ENCODE results near the gene FAM171A1. TPM values are rescaled to one million over a fixed set of nuclear protein-coding genes. Genes with fewer than 3 reads are reported as not detected.

FAM171A1 gene
- total and polyA plus RNA-seq, 4 donors: 3.4 to 23.5 (median 9.7) TPM

DNA sequence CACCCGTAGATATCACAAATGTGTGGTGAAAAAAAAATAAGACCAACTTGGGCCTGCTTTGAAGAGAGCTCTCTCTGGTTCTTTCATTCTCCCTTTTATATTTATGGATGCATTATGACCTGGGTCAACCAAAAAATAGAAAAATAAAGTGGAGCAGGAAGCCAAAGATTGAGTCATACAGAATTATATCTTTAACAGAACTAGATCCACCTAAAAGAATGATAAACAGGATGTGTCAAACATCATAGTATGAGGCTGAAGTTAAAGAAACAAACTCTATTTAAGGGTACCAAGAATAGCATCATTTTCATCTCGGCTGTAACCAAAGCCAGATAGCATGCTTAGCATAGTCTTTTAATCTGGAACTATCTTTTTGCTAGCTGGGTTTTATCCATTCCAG is 173.8 kb downstream of the FAM171A1 start:
- Histone ChIP-seq H3K36me3 (ENCODE audit: control insufficient read depth in 4 of 4, insufficient read depth in 4 of 4, low read length in 4 of 4) (peaks cover 0 to 2% (median 0%) of the 10 kb centered on the region in 4 donors), H3K9ac (ENCODE audit: insufficient read depth in 1 of 2, low read length in 2 of 2) (no peak overlapping the region), H3K4me1 (ENCODE audit: control insufficient read depth in 5 of 5, insufficient read depth in 5 of 5, low read length in 5 of 5) (peaks cover 0 to 2% (median 0%) of the 10 kb centered on the region in 5 donors), H3K9me3 (ENCODE audit: control insufficient read depth in 4 of 4, insufficient read depth in 3 of 4, low read length in 3 of 4) (peaks cover 0 to 3% (median 0%) of the 10 kb centered on the region in 4 donors), H3K27ac (ENCODE audit: low read depth in 1 of 2, low read length in 1 of 2) (no peak overlapping the region), H3K4me3 (no peak overlapping the region), H3K27me3 (ENCODE audit: control insufficient read depth in 3 of 3, insufficient read depth in 3 of 3, low read length in 2 of 3) (no peaks in the 10 kb centered on the region)
- DNase-seq: no peak
- TF ChIP-seq, protein P1, sequence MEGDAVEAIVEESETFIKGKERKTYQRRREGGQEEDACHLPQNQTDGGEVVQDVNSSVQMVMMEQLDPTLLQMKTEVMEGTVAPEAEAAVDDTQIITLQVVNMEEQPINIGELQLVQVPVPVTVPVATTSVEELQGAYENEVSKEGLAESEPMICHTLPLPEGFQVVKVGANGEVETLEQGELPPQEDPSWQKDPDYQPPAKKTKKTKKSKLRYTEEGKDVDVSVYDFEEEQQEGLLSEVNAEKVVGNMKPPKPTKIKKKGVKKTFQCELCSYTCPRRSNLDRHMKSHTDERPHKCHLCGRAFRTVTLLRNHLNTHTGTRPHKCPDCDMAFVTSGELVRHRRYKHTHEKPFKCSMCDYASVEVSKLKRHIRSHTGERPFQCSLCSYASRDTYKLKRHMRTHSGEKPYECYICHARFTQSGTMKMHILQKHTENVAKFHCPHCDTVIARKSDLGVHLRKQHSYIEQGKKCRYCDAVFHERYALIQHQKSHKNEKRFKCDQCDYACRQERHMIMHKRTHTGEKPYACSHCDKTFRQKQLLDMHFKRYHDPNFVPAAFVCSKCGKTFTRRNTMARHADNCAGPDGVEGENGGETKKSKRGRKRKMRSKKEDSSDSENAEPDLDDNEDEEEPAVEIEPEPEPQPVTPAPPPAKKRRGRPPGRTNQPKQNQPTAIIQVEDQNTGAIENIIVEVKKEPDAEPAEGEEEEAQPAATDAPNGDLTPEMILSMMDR (IDR thresholded peaks at IDR 0.05; ENCODE audit: control extremely low read depth, extremely low read depth): no peak
- WGBS, 2 donors: 67 to 79% methylated on average over 2 of the region's 2 CpGs
- no peak for ATAC-seq (ENCODE audit: insufficient read depth, low FRiP score)

DNA sequence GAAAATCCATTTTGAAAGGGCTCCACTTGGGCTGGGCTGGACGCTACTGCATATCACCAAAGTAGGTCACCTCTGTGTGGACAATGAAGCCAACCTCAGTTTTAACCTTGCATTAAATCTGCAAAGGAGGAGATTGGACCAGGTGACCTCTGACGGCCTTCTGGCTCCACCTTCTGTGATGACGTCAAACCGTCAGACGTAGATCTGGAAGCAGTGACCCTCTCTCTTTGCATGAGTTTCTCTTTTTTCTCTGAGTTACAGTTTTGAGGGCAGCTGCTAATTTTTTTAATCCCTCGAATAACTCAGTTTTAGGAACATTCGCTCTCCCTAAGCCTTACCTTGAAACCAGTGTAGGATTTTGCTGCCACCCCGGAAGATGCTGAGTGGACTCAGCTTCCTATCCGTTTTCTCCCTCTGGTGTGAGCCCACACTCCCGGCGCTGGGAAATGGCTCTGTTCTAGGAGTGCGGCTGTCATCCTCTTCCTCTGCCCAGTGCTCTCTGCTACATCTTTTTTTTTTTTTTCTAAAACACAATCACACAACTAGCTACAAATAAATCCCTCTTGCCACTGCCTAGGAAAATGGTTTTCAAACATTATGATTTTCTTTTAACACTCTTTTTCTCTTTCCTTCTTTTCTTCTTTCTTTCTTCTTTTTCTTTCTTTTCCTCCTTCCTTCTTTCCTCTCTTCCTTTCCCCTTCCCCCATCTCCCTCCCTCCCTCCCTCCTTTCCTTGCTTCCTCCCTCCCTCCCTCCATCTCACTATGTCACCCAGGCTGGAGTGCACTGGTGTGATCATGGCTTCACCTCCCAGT is 174.9 kb downstream of the FAM171A1 start:
- peaks cover 0 to 2% (median 0%) of the 10 kb centered on the region in 4 donors for H3K36me3 ChIP-seq (ENCODE audit: control insufficient read depth in 4 of 4, insufficient read depth in 4 of 4, low read length in 4 of 4)
- ATAC-seq (ENCODE audit: insufficient read depth, low FRiP score): no peak
- TF ChIP-seq, protein P1 (IDR thresholded peaks at IDR 0.05; ENCODE audit: control extremely low read depth, extremely low read depth): no peak
- WGBS, 2 donors: 70 to 73% methylated on average over 12 of the region's 12 CpGs
- no peak overlapping the region for H3K4me3 ChIP-seq
- peak overlapping the region; percentile 23 to 33 for H3K27ac ChIP-seq (ENCODE audit: low read depth in 1 of 2, low read length in 1 of 2)
- peaks cover 0 to 2% (median 0%) of the 10 kb centered on the region in 5 donors for H3K4me1 ChIP-seq (ENCODE audit: control insufficient read depth in 5 of 5, insufficient read depth in 5 of 5, low read length in 5 of 5)
- H3K27me3 ChIP-seq (ENCODE audit: control insufficient read depth in 3 of 3, insufficient read depth in 3 of 3, low read length in 2 of 3): no peaks in the 10 kb centered on the region
- H3K9me3 ChIP-seq (ENCODE audit: control insufficient read depth in 4 of 4, insufficient read depth in 3 of 4, low read length in 3 of 4): peaks cover 0 to 3% (median 0%) of the 10 kb centered on the region in 4 donors
- no peak for DNase-seq
- no peak overlapping the region for H3K9ac ChIP-seq (ENCODE audit: insufficient read depth in 1 of 2, low read length in 2 of 2)

DNA sequence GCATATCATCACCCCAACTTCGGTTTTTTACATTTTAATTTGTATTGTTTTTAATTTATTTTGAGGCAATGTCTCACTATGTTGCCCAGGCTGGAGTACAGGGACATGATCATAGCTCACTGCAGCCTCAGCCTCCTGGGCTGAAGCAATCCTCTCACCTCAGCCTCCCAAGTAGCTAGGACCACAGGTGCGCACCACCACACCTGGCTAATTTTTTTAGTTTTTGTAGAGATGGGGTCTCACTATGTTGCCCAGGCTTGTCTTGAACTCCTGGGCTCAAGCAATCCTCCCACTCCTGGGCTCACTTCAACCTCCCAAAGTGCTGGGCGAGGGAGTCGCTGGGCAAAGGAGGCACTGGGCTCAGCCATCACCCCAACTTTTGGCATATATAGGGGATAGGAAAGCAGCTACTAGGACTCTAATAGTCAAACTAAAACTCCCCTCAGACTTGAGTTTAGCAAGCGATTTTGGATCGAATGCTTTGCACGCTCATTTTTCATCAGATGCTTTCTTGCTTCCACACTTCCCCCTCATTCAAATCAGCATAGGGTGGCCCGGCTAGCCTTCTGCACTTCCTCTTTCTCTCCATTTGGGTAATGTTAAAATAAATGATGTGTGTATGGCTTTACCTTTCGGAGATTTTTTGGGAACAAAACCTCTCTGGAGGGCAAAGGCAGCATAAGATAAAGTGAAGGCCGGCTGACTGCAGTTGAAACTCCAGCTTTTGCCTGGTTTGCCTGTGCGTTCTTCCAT is 181.8 kb downstream of the FAM171A1 start:
- Histone ChIP-seq H3K9me3 (ENCODE audit: control insufficient read depth in 4 of 4, insufficient read depth in 3 of 4, low read length in 3 of 4) (peaks cover 0 to 4% (median 0%) of the 10 kb centered on the region in 4 donors), H3K4me3 (no peak overlapping the region), H3K4me1 (ENCODE audit: control insufficient read depth in 5 of 5, insufficient read depth in 5 of 5, low read length in 5 of 5) (no peaks in the 10 kb centered on the region), H3K27me3 (ENCODE audit: control insufficient read depth in 3 of 3, insufficient read depth in 3 of 3, low read length in 2 of 3) (no peaks in the 10 kb centered on the region), H3K9ac (ENCODE audit: insufficient read depth in 1 of 2, low read length in 2 of 2) (no peak overlapping the region), H3K27ac (ENCODE audit: low read depth in 1 of 2, low read length in 1 of 2) (no peak overlapping the region), H3K36me3 (ENCODE audit: control insufficient read depth in 4 of 4, insufficient read depth in 4 of 4, low read length in 4 of 4) (no peaks in the 10 kb centered on the region)
- DNase-seq: no peak
- WGBS, 2 donors: 61 to 77% methylated on average over 11 of the region's 11 CpGs
- ATAC-seq (ENCODE audit: insufficient read depth, low FRiP score): no peak
- TF ChIP-seq, protein P1 (IDR thresholded peaks at IDR 0.05; ENCODE audit: control extremely low read depth, extremely low read depth): no peak

Measured in lung (tissue), 12 donors.